ENCODE results near the gene TPPP2. TPM values are rescaled to one million over a fixed set of nuclear protein-coding genes. Genes with fewer than 3 reads are reported as not detected.
A peak's percentile ranks its signal among the peaks of the same experiment; 100 is the strongest.

TPPP2 gene
- total and polyA plus RNA-seq, 2 donors (not counting 1 experiment from before 2014, with no cell fraction given): not detected

DNA sequence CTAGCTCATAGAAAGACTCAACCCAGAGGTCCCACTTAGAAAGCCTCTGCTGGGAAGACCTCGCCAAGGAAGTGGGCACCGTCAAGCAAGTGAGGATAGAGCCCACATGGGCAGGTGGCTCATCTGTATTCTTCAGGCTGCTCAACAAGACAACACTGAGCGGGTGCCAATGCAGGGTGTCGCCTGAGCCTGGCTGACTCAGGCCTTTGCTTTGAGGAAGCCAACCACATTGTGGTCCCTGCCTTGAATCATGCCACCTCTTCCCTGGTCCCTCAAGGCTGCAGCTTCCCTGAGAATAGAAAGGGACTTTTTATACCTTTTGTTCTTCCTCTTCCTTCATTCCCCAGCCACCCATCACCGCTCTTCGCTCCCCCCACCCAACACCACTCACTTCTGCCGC is 6.7 kb downstream of the TPPP2 start:
- Histone ChIP-seq H3K79me2 (ENCODE audit: control insufficient read depth, insufficient read depth, low read length) (no peaks in the 10 kb centered on the region), H4K20me1 (ENCODE audit: control insufficient read depth, extremely low read depth, insufficient read depth, low read length) (no peaks in the 10 kb centered on the region), H3K36me3 (ENCODE audit: control insufficient read depth, insufficient read depth, low read length) (no peaks in the 10 kb centered on the region), H3K4me2 (ENCODE audit: extremely low read depth, insufficient read depth, low read length) (no peak overlapping the region), H3K9me3 (ENCODE audit: control insufficient read depth, insufficient read depth, low read depth, low read length) (no peaks in the 10 kb centered on the region), H3K4me1 (ENCODE audit: control insufficient read depth, extremely low read depth, insufficient read depth, low read length) (no peaks in the 10 kb centered on the region), H3K4me3 (replicated peaks in 1 of 4; ENCODE audit: control extremely low read depth in 1 of 4, insufficient read depth in 1 of 4, low read depth in 3 of 4, low read length in 4 of 4) (no peak overlapping the region), H3K27me3 (ENCODE audit: control insufficient read depth, insufficient read depth, low read length) (peaks cover 16% of the 10 kb centered on the region), H3K9ac (ENCODE audit: insufficient read depth, low read length) (no peak overlapping the region), H2AFZ (ENCODE audit: low read length) (no peak overlapping the region), H3K27ac (ENCODE audit: insufficient read depth, low read length) (no peak overlapping the region)
- TF ChIP-seq, protein P1, sequence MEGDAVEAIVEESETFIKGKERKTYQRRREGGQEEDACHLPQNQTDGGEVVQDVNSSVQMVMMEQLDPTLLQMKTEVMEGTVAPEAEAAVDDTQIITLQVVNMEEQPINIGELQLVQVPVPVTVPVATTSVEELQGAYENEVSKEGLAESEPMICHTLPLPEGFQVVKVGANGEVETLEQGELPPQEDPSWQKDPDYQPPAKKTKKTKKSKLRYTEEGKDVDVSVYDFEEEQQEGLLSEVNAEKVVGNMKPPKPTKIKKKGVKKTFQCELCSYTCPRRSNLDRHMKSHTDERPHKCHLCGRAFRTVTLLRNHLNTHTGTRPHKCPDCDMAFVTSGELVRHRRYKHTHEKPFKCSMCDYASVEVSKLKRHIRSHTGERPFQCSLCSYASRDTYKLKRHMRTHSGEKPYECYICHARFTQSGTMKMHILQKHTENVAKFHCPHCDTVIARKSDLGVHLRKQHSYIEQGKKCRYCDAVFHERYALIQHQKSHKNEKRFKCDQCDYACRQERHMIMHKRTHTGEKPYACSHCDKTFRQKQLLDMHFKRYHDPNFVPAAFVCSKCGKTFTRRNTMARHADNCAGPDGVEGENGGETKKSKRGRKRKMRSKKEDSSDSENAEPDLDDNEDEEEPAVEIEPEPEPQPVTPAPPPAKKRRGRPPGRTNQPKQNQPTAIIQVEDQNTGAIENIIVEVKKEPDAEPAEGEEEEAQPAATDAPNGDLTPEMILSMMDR (conservative IDR thresholded peaks at IDR 0.05 in 1 of 2, IDR thresholded peaks at IDR 0.05 in 1 of 2; ENCODE audit: low read depth in 1 of 2, low read length in 2 of 2): no peak
- no peak for TF ChIP-seq EZH2 (IDR thresholded peaks at IDR 0.05; ENCODE audit: low read length, missing control alignments)
- DNase-seq (ENCODE audit: low read depth in 2 of 2): no peak

DNA sequence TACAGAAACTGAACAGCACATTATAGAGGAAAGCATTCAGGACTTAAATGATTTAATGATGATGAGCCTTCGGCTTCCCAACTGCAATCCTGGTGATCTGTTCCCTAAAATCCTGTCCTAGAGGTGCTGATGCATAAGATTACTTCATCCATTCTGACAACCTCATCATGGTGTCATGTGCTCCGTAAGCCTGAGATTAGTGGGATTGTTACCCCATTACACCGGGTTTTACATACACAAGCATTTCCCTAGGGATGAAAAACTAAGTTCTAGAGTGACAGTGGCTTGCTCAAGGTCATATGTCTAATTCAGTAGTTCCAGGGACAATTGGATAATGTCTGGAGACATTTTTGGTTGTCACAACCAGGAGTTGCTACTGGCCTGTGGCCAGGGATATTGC is 7.1 kb downstream of the TPPP2 start:
- Histone ChIP-seq H3K9me3 (ENCODE audit: control insufficient read depth, insufficient read depth, low read depth, low read length) (no peaks in the 10 kb centered on the region), H3K9ac (ENCODE audit: insufficient read depth, low read length) (no peak overlapping the region), H3K4me3 (replicated peaks in 1 of 4; ENCODE audit: control extremely low read depth in 1 of 4, insufficient read depth in 1 of 4, low read depth in 3 of 4, low read length in 4 of 4) (no peak overlapping the region), H3K4me1 (ENCODE audit: control insufficient read depth, extremely low read depth, insufficient read depth, low read length) (no peaks in the 10 kb centered on the region), H3K36me3 (ENCODE audit: control insufficient read depth, insufficient read depth, low read length) (no peaks in the 10 kb centered on the region), H4K20me1 (ENCODE audit: control insufficient read depth, extremely low read depth, insufficient read depth, low read length) (no peaks in the 10 kb centered on the region), H3K4me2 (ENCODE audit: extremely low read depth, insufficient read depth, low read length) (no peak overlapping the region), H2AFZ (ENCODE audit: low read length) (no peak overlapping the region), H3K79me2 (ENCODE audit: control insufficient read depth, insufficient read depth, low read length) (no peaks in the 10 kb centered on the region), H3K27me3 (ENCODE audit: control insufficient read depth, insufficient read depth, low read length) (peaks cover 14% of the 10 kb centered on the region), H3K27ac (ENCODE audit: insufficient read depth, low read length) (no peak overlapping the region)
- no peak for TF ChIP-seq EZH2 (IDR thresholded peaks at IDR 0.05; ENCODE audit: low read length, missing control alignments)
- TF ChIP-seq, protein P1 (conservative IDR thresholded peaks at IDR 0.05 in 1 of 2, IDR thresholded peaks at IDR 0.05 in 1 of 2; ENCODE audit: low read depth in 1 of 2, low read length in 2 of 2): no peak
- no peak for DNase-seq (ENCODE audit: low read depth in 2 of 2)

DNA sequence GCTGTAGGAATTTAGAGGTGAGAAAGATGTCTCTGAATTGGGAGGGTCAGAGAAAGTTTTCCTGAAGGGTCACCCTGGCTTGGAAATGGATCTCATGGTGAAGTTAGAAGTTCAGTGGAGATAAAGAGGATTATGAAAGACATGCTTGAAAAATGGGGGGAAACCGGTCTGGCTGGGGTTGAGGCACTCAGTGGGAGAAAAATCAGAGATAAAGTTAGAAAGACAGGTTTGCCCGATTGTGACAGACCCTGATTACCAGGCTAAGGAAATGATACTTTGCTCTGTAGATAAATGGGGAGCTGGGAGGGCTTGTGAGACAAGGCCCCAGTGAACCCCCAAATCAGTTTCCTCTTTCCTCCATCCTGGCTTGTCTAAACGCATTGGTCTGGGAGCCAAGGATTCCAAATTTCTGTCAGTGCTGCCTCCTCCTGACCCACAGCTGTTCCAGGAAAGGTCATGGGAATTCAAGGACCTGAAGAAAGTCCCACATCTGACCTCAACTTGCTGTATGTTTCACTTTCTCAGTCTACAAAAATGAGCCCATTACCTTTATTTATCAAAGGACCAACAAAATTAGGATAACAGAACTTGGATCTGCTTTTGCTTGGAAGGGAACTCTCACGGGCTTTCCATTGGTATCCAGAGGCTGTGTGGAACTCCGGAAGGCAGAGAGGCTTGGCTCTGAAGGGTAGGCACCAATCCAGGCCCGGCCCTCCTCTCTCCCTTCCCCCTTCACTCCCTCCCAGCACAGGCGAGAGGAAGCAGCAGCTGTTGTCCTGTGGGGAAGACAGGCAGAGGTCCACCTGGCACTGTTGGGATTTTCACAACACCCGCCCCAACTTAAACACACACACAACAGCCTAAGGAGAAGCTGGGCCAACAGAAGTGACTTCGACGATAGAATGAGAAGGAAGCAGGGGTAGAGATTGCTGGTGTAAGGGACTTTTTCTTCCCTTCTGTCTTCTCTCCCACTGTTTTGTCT is 8.7 kb downstream of the TPPP2 start:
- Histone ChIP-seq H4K20me1 (ENCODE audit: control insufficient read depth, extremely low read depth, insufficient read depth, low read length) (no peaks in the 10 kb centered on the region), H3K27me3 (ENCODE audit: control insufficient read depth, insufficient read depth, low read length) (peaks cover 13% of the 10 kb centered on the region), H3K9me3 (ENCODE audit: control insufficient read depth, insufficient read depth, low read depth, low read length) (no peaks in the 10 kb centered on the region), H3K9ac (ENCODE audit: insufficient read depth, low read length) (no peak overlapping the region), H3K4me3 (replicated peaks in 1 of 4; ENCODE audit: control extremely low read depth in 1 of 4, insufficient read depth in 1 of 4, low read depth in 3 of 4, low read length in 4 of 4) (no peak overlapping the region), H3K4me2 (ENCODE audit: extremely low read depth, insufficient read depth, low read length) (peak overlapping the region; percentile 29), H3K36me3 (ENCODE audit: control insufficient read depth, insufficient read depth, low read length) (no peaks in the 10 kb centered on the region), H3K79me2 (ENCODE audit: control insufficient read depth, insufficient read depth, low read length) (no peaks in the 10 kb centered on the region), H2AFZ (ENCODE audit: low read length) (peak overlapping the region; percentile 54), H3K4me1 (ENCODE audit: control insufficient read depth, extremely low read depth, insufficient read depth, low read length) (no peaks in the 10 kb centered on the region), H3K27ac (ENCODE audit: insufficient read depth, low read length) (no peak overlapping the region)
- DNase-seq (ENCODE audit: low read depth in 2 of 2): peak; percentile 61 to 70
- no peak for TF ChIP-seq EZH2 (IDR thresholded peaks at IDR 0.05; ENCODE audit: low read length, missing control alignments)
- TF ChIP-seq, protein P1 (conservative IDR thresholded peaks at IDR 0.05 in 1 of 2, IDR thresholded peaks at IDR 0.05 in 1 of 2; ENCODE audit: low read depth in 1 of 2, low read length in 2 of 2): no peak

All from fibroblast of lung (primary cell).